ENCODE data around the gene CMBL. TPM values are rescaled to one million over a fixed set of nuclear protein-coding genes. Genes with fewer than 3 reads are reported as not detected.

CMBL gene
- total and polyA plus RNA-seq, 2 of the 13 experiments (the other 11 are each of a cell fraction or from before 2014, with no cell fraction given), result 11.5 to 17.0 TPM

DNA sequence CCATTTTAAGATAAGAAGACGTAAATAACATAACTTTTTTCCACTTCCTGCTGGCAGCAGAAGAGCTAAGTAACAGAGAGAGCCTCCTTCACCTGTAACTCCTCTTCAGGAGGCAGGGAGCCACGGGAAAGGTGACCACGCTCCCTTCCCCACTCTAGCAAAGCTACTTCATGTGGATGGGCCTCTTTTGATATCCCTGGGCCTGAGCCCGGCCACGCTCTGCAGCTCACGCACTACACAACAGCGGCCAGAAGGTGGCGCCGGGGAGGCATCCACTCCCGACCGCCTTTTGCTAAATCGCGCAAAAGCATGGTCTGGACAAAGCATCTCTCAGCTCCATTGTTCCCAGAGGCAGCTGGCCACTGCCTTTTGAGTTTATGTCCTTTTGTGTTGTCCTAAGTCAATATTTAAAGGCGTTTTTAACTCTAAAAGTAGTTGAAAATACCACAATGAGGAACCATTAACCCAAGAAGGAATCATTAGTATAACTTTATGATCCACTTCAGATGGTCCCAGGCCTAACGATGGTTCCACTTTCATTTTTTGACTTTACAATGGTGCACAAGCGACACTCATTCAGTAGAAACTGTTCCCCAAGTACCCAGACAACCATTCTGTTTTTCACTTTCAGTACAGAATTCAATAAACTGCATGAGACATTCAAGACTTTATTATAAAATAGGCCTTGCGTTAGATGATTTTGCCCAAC, 23.6 kb downstream of the CMBL start (continued):
- TF ChIP-seq XRCC5 (optimal IDR thresholded peaks at IDR 0.05; ENCODE audit: low read length), result peak; percentile 79
- TF ChIP-seq MYC (CRISPR knock-in tag; IDR thresholded peaks at IDR 0.05; ENCODE audit: borderline replicate concordance), result peak; percentile 37; the same call in 1 of the 2 replicates
- TF ChIP-seq FOXO1 (CRISPR knock-in tag; IDR thresholded peaks at IDR 0.05), result 0 out of 2 replicates have a peak, but pooled peaks have one; percentile 24
- TF ChIP-seq ADNP (CRISPR knock-in tag; IDR thresholded peaks at IDR 0.05), result no peak
- no peak for TF ChIP-seq BORCS8-MEF2B (CRISPR knock-in tag; IDR thresholded peaks at IDR 0.05)
- TF ChIP-seq, protein P1, sequence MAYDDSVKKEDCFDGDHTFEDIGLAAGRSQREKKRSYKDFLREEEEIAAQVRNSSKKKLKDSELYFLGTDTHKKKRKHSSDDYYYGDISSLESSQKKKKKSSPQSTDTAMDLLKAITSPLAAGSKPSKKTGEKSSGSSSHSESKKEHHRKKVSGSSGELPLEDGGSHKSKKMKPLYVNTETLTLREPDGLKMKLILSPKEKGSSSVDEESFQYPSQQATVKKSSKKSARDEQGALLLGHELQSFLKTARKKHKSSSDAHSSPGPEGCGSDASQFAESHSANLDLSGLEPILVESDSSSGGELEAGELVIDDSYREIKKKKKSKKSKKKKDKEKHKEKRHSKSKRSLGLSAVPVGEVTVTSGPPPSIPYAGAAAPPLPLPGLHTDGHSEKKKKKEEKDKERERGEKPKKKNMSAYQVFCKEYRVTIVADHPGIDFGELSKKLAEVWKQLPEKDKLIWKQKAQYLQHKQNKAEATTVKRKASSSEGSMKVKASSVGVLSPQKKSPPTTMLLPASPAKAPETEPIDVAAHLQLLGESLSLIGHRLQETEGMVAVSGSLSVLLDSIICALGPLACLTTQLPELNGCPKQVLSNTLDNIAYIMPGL (CRISPR knock-in tag; IDR thresholded peaks at IDR 0.05; ENCODE audit: borderline replicate concordance in 1 of 2, low read depth in 1 of 2), result peak in 1 of 2 experiments; percentile 30; a peak in 1 of 4 replicates
- 0 out of 2 replicates have a peak, but pooled peaks have one; percentile 36 for TF ChIP-seq ARNT2 (CRISPR knock-in tag; IDR thresholded peaks at IDR 0.05; ENCODE audit: low read depth)
- peak; percentile 89 for TF ChIP-seq RAD21 (CRISPR knock-in tag; IDR thresholded peaks at IDR 0.05)
- TF ChIP-seq, protein P2, sequence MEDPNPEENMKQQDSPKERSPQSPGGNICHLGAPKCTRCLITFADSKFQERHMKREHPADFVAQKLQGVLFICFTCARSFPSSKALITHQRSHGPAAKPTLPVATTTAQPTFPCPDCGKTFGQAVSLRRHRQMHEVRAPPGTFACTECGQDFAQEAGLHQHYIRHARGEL (CRISPR knock-in tag; IDR thresholded peaks at IDR 0.05), result 0 out of 2 replicates have a peak, but pooled peaks have one; percentile 25
- 0 out of 2 replicates have a peak, but pooled peaks have one; percentile 20 for TF ChIP-seq GATAD2A (CRISPR knock-in tag; IDR thresholded peaks at IDR 0.05)
- TF ChIP-seq ZNF614 (CRISPR knock-in tag; IDR thresholded peaks at IDR 0.05; ENCODE audit: borderline replicate concordance), result peak; percentile 56; the same call in 1 of the 2 replicates
- TF ChIP-seq, protein P3, sequence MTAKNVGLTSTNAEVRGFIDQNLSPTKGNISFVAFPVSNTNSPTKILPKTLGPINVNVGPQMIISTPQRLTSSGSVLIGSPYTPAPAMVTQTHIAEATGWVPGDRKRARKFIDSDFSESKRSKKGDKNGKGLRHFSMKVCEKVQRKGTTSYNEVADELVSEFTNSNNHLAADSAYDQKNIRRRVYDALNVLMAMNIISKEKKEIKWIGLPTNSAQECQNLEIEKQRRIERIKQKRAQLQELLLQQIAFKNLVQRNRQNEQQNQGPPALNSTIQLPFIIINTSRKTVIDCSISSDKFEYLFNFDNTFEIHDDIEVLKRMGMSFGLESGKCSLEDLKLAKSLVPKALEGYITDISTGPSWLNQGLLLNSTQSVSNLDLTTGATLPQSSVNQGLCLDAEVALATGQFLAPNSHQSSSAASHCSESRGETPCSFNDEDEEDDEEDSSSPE (CRISPR knock-in tag; IDR thresholded peaks at IDR 0.05), result 0 out of 2 replicates have a peak, but pooled peaks have one; percentile 38
- TF ChIP-seq ZNF264 (CRISPR knock-in tag; IDR thresholded peaks at IDR 0.05), result no peak
- TF ChIP-seq ZNF768 (CRISPR knock-in tag; IDR thresholded peaks at IDR 0.05), result 0 out of 2 replicates have a peak, but pooled peaks have one; percentile 18
- 0 out of 2 replicates have a peak, but pooled peaks have one; percentile 25 for TF ChIP-seq SAP130 (CRISPR knock-in tag; IDR thresholded peaks at IDR 0.05; ENCODE audit: low read depth)
- no peak for TF ChIP-seq LCORL (IDR thresholded peaks at IDR 0.05)
- TF ChIP-seq LCORL (CRISPR knock-in tag; IDR thresholded peaks at IDR 0.05), result 0 out of 2 replicates have a peak, but pooled peaks have one; percentile 24
- peak; percentile 82 for TF ChIP-seq STAG1 (CRISPR knock-in tag; IDR thresholded peaks at IDR 0.05)
- TF ChIP-seq SOX13 (IDR thresholded peaks at IDR 0.05), result no peak
- peak in 1 of 2 experiments; percentile 43; a peak in 1 of 4 replicates for TF ChIP-seq SOX13 (CRISPR knock-in tag; conservative IDR thresholded peaks at IDR 0.05 in 1 of 2, IDR thresholded peaks at IDR 0.05 in 1 of 2)
- 0 out of 2 replicates have a peak, but pooled peaks have one; percentile 33 for TF ChIP-seq SALL1 (CRISPR knock-in tag; IDR thresholded peaks at IDR 0.05)
- TF ChIP-seq, protein P4, sequence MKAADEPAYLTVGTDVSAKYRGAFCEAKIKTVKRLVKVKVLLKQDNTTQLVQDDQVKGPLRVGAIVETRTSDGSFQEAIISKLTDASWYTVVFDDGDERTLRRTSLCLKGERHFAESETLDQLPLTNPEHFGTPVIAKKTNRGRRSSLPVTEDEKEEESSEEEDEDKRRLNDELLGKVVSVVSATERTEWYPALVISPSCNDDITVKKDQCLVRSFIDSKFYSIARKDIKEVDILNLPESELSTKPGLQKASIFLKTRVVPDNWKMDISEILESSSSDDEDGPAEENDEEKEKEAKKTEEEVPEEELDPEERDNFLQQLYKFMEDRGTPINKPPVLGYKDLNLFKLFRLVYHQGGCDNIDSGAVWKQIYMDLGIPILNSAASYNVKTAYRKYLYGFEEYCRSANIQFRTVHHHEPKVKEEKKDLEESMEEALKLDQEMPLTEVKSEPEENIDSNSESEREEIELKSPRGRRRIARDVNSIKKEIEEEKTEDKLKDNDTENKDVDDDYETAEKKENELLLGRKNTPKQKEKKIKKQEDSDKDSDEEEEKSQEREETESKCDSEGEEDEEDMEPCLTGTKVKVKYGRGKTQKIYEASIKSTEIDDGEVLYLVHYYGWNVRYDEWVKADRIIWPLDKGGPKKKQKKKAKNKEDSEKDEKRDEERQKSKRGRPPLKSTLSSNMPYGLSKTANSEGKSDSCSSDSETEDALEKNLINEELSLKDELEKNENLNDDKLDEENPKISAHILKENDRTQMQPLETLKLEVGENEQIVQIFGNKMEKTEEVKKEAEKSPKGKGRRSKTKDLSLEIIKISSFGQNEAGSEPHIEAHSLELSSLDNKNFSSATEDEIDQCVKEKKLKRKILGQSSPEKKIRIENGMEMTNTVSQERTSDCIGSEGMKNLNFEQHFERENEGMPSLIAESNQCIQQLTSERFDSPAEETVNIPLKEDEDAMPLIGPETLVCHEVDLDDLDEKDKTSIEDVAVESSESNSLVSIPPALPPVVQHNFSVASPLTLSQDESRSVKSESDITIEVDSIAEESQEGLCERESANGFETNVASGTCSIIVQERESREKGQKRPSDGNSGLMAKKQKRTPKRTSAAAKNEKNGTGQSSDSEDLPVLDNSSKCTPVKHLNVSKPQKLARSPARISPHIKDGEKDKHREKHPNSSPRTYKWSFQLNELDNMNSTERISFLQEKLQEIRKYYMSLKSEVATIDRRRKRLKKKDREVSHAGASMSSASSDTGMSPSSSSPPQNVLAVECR (CRISPR knock-in tag; IDR thresholded peaks at IDR 0.05; ENCODE audit: borderline replicate concordance), result 0 out of 2 replicates have a peak, but pooled peaks have one; percentile 21
- TF ChIP-seq SMAD3 (CRISPR knock-in tag; IDR thresholded peaks at IDR 0.05), result 0 out of 2 replicates have a peak, but pooled peaks have one; percentile 32

Measured in HepG2 (cell line).